ENCODE measurements around the gene GPLD1.
"Not testable (repeated sequence)": the region's sequence is repeated elsewhere in the genome, so short reads cannot be mapped to it uniquely, and the experiment has no call there.

DNA sequence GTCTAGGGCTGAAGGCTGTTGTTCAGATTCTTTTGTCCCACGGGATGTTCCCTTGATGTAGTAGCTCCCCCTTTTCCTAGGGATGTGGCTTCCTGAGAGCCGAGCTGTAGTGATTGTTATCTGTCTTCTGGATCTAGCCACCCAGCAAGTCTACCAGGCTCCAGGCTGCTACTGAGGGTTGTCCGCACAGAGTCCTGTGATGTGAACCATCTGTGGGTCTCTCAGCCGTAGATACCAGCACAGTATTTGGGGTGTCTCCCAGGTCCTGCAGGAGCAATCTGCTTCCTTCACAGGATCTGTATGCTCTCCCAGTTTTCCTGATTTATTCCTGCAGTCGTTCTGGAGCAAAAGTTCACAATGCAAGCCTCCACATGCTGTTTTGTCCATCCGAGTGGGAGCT, 22.6 kb upstream of the GPLD1 start:
- TF ChIP-seq, protein P1, sequence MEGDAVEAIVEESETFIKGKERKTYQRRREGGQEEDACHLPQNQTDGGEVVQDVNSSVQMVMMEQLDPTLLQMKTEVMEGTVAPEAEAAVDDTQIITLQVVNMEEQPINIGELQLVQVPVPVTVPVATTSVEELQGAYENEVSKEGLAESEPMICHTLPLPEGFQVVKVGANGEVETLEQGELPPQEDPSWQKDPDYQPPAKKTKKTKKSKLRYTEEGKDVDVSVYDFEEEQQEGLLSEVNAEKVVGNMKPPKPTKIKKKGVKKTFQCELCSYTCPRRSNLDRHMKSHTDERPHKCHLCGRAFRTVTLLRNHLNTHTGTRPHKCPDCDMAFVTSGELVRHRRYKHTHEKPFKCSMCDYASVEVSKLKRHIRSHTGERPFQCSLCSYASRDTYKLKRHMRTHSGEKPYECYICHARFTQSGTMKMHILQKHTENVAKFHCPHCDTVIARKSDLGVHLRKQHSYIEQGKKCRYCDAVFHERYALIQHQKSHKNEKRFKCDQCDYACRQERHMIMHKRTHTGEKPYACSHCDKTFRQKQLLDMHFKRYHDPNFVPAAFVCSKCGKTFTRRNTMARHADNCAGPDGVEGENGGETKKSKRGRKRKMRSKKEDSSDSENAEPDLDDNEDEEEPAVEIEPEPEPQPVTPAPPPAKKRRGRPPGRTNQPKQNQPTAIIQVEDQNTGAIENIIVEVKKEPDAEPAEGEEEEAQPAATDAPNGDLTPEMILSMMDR (IDR thresholded peaks at IDR 0.05; ENCODE audit: poor library complexity), result not testable (repeated sequence)
- TF ChIP-seq EZH2phosphoT487 (IDR thresholded peaks at IDR 0.05; ENCODE audit: low read depth, severe bottlenecking, unreplicated experiment), result not testable (repeated sequence)
